Uterus (tissue), 2 donors: ENCODE data around the gene GARIN6.

Experiments used
- CTCF ChIP-seq, 4 experiments: fragments of 200-600 bp in 2 of 4; fragments of 450-650 bp in 2 of 4; sonication (generic) in 2 of 4; IDR thresholded peaks; one replicate each; pipeline ENCODE4 v1.5.1; 2016 to 2019; ENCODE audit warnings: antibody characterized with exemption in 4 of 4, mild to moderate bottlenecking in 2 of 4, moderate library complexity in 1 of 4
- POLR2A ChIP-seq, 2 donors: fragments of 450-650 bp; IDR thresholded peaks; one replicate each; pipeline ENCODE4 v1.6.1; 2016; ENCODE audit warnings: antibody characterized with exemption in 2 of 2, mild to moderate bottlenecking in 1 of 2, moderate library complexity in 1 of 2

- TF ChIP-seq POLR2A (IDR thresholded peaks at IDR 0.05) (no peak), CTCF (IDR thresholded peaks at IDR 0.05) (no peak)
These were observed 20.1 kb upstream of the GARIN6 start for GRCh38 chr12:99627459-99627858.
